ENCODE data around the gene CAPRIN2.

Gene CAPRIN2

GRCh38 chr12:30761730-30762129, 7.0 kb upstream of the CAPRIN2 start:
- no peak overlapping the region for H3K4me3 ChIP-seq (ENCODE audit: low read depth, low read length)
- TF ChIP-seq CTCF (IDR thresholded peaks at IDR 0.05; ENCODE audit: low read depth, low read length): no peak

GRCh38 chr12:30757316-30757715, 2.6 kb upstream of the CAPRIN2 start:
- TF ChIP-seq CTCF (IDR thresholded peaks at IDR 0.05; ENCODE audit: low read depth, low read length): no peak
- no peak overlapping the region for H3K4me3 ChIP-seq (ENCODE audit: low read depth, low read length)

- no peak for TF ChIP-seq CTCF (IDR thresholded peaks at IDR 0.05; ENCODE audit: low read depth, low read length)
- H3K4me3 ChIP-seq (ENCODE audit: low read depth, low read length): no peak overlapping the region
Measured at GRCh38 chr12:30756074-30756473, 1.3 kb upstream of the CAPRIN2 start.

- TF ChIP-seq CTCF (IDR thresholded peaks at IDR 0.05; ENCODE audit: low read depth, low read length): no peak
Measured at GRCh38 chr12:30755395-30755762, 628 bp upstream of the CAPRIN2 start.

GRCh38 chr12:30754383-30754749, 385 bp downstream of the CAPRIN2 start:
- peak overlapping the region; percentile 74 for H3K4me3 ChIP-seq (ENCODE audit: low read depth, low read length)
- no peak for TF ChIP-seq CTCF (IDR thresholded peaks at IDR 0.05; ENCODE audit: low read depth, low read length)

More at GRCh38 chr12:30755395-30755762, 628 bp upstream of the CAPRIN2 start:
- H3K4me3 ChIP-seq (ENCODE audit: low read depth, low read length): peak overlapping the region; percentile 74

- H3K4me3 ChIP-seq (ENCODE audit: low read depth, low read length): peak overlapping the region; percentile 74
- no peak for TF ChIP-seq CTCF (IDR thresholded peaks at IDR 0.05; ENCODE audit: low read depth, low read length)
Measured at GRCh38 chr12:30753751-30754382, 884 bp downstream of the CAPRIN2 start.

- peak overlapping the region; percentile 74 for H3K4me3 ChIP-seq (ENCODE audit: low read depth, low read length)
Measured at GRCh38 chr12:30753233-30753632, 1.5 kb downstream of the CAPRIN2 start.

More at GRCh38 chr12:30753233-30753632, 1.5 kb downstream of the CAPRIN2 start:
- TF ChIP-seq CTCF (IDR thresholded peaks at IDR 0.05; ENCODE audit: low read depth, low read length): no peak

All from WI38 (cell line).